GM21360 (cell line): ENCODE data around the gene POLL.
A peak's percentile ranks its signal among the peaks of the same experiment; 100 is the strongest.
"Not testable (repeated sequence)": the region's sequence is repeated elsewhere in the genome, so short reads cannot be mapped to it uniquely, and the experiment has no call there.

Source experiments
- ATAC-seq: cut with Tn5 transposase; IDR thresholded peaks from one replicate; pipeline ENCODE4 v1.9.1; 2021; ENCODE audit warnings: mild to moderate bottlenecking, moderate library complexity; ENCODE audit not compliant: unreplicated experiment

The POLL gene

GRCh38 chr10:101611096-101611905, 23.2 kb upstream of the POLL start:
- ATAC-seq = no peak

- ATAC-seq = no peak
Observed at GRCh38 chr10:101609481-101609880, 21.4 kb upstream of the POLL start.

- ATAC-seq = no peak
Observed at GRCh38 chr10:101607124-101607523, 19.1 kb upstream of the POLL start.

- ATAC-seq = peak; percentile 70
Observed at GRCh38 chr10:101602761-101603398, 14.8 kb upstream of the POLL start.

- no peak for ATAC-seq
Observed at GRCh38 chr10:101601541-101601940, 13.5 kb upstream of the POLL start.

GRCh38 chr10:101597091-101597900, 9.2 kb upstream of the POLL start:
- ATAC-seq = no peak

- no peak for ATAC-seq
Observed at GRCh38 chr10:101595591-101596433, 7.8 kb upstream of the POLL start.

GRCh38 chr10:101593331-101593730, 5.3 kb upstream of the POLL start:
- not testable (repeated sequence) for ATAC-seq

GRCh38 chr10:101588879-101589278, 822 bp upstream of the POLL start:
- ATAC-seq = no peak

- ATAC-seq = no peak
Observed at GRCh38 chr10:101585841-101586240, 2.2 kb downstream of the POLL start.

- no peak for ATAC-seq
Observed at GRCh38 chr10:101580486-101581399, 7.3 kb downstream of the POLL start.

GRCh38 chr10:101579516-101579870, 8.6 kb downstream of the POLL start:
- no peak for ATAC-seq

- no peak for ATAC-seq
Observed at GRCh38 chr10:101578803-101579515, 9.1 kb downstream of the POLL start.

GRCh38 chr10:101578192-101578591, 9.9 kb downstream of the POLL start:
- ATAC-seq = no peak

- no peak for ATAC-seq
Observed at GRCh38 chr10:101577121-101577871, 10.8 kb downstream of the POLL start.

- no peak for ATAC-seq
Observed at GRCh38 chr10:101576211-101576863, 11.7 kb downstream of the POLL start.

- ATAC-seq = no peak
Observed at GRCh38 chr10:101575580-101576210, 12.4 kb downstream of the POLL start.
